ENCODE data around the gene ANKRD34B.

The ANKRD34B gene

GRCh38 chr5:80569086-80569960, 757 bp downstream of the ANKRD34B start:
- DNase-seq: no peak

GRCh38 chr5:80568251-80568650, 1.8 kb downstream of the ANKRD34B start:
- DNase-seq: no peak

- DNase-seq: no peak
Measured at GRCh38 chr5:80566711-80567259, 3.3 kb downstream of the ANKRD34B start.

GRCh38 chr5:80565330-80565729, 4.8 kb downstream of the ANKRD34B start:
- DNase-seq: no peak

- DNase-seq: no peak
Measured at GRCh38 chr5:80559244-80559643, 10.8 kb downstream of the ANKRD34B start.

GRCh38 chr5:80555099-80555498, 15.0 kb downstream of the ANKRD34B start:
- no peak for DNase-seq

- no peak for DNase-seq
Measured at GRCh38 chr5:80554646-80555045, 15.4 kb downstream of the ANKRD34B start.

- DNase-seq: no peak
Measured at GRCh38 chr5:80541392-80541791, 28.7 kb downstream of the ANKRD34B start.

GRCh38 chr5:80540691-80541090, 29.4 kb downstream of the ANKRD34B start:
- no peak for DNase-seq

GRCh38 chr5:80516826-80517225, 53.3 kb downstream of the ANKRD34B start:
- no peak for DNase-seq

- DNase-seq: no peak
Measured at GRCh38 chr5:80509362-80509761, 60.7 kb downstream of the ANKRD34B start.

- no peak for DNase-seq
Measured at GRCh38 chr5:80508844-80509243, 61.2 kb downstream of the ANKRD34B start.

GRCh38 chr5:80507663-80508062, 62.4 kb downstream of the ANKRD34B start:
- DNase-seq: no peak

Measured in inflammatory macrophage (primary cell).